Gastrocnemius medialis (tissue), 4 donors: ENCODE measurements around the gene OR56A5. TPM values are rescaled to one million over a fixed set of nuclear protein-coding genes. Genes with fewer than 3 reads are reported as not detected.

Experiments
- ATAC-seq, 2 donors: fragments of 150-250 bp; one replicate each; pipeline ENCODE4 v1.9.1; 2016
- DNase-seq, 2 donors: peaks; one replicate each; pipeline ENCODE4 v3.0.0-alpha.2; 2019
- H3K27ac ChIP-seq, 4 donors: fragments of 200-600 bp; sonication (generic); 1 replicate in 1 of 4; 2 replicates in 3 of 4; pipeline ENCODE4 v1.5.1; 2016 to 2018; ENCODE audit warnings: mild to moderate bottlenecking in 2 of 4, moderate library complexity in 1 of 4
- H3K27me3 ChIP-seq, 3 donors: fragments of 200-600 bp; sonication (generic) in 2 of 3; 1 replicate in 1 of 3; 2 replicates in 2 of 3; pipeline versions ENCODE4 v1.5.1 to v1.6.0; 2016 to 2019; ENCODE audit warnings: mild to moderate bottlenecking in 1 of 3, moderate library complexity in 1 of 3
- H3K36me3 ChIP-seq, 2 donors: fragments of 200-600 bp; sonication (generic) in 1 of 2; one replicate each; pipeline ENCODE4 v1.5.1; 2017 to 2018
- H3K4me1 ChIP-seq, 2 donors: fragments of 200-600 bp; sonication (generic) in 1 of 2; one replicate each; pipeline ENCODE4 v1.5.1; 2016 to 2017; ENCODE audit warnings: mild to moderate bottlenecking in 2 of 2
- H3K4me3 ChIP-seq, 4 donors: fragments of 200-600 bp; sonication (generic) in 3 of 4; 1 replicate in 1 of 4; 2 replicates in 3 of 4; pipeline ENCODE4 v1.5.1; 2016 to 2019; ENCODE audit warnings: mild to moderate bottlenecking in 2 of 4
- H3K9me3 ChIP-seq, 3 donors: fragments of 200-600 bp; sonication (generic) in 2 of 3; 1 replicate in 1 of 3; 2 replicates in 2 of 3; pipeline ENCODE4 v1.5.1; 2016 to 2019
- POLR2A ChIP-seq, 2 donors: fragments of 450-650 bp; IDR thresholded peaks; one replicate each; pipeline ENCODE4 v1.6.1; 2017; ENCODE audit warnings: antibody characterized with exemption in 2 of 2, mild to moderate bottlenecking in 2 of 2, moderate library complexity in 2 of 2
- in situ Hi-C, 4 donors: fragments of 200-750 bp; cut with MboI; loops; one replicate each; pipeline versions ENCODE4 v1.15.0 to v1.8.0; 2017; ENCODE audit warnings: low sequenced_read_pairs in 4 of 4
- intact Hi-C: fragments of 100-400 bp; cut with DNase I; formaldehyde crosslinking; loops from one replicate; pipeline ENCODE4 v1.15.1; 2023; ENCODE audit warnings: low total_unique reads
- total RNA-seq, 4 donors: library from RNA; depleted of rRNA; stranded (reverse); fragments of >200 nt; gene quantifications; one replicate each; pipeline versions ENCODE4 v1.1.0 to v1.2.3, GENCODE V29; 2016
- TF ChIP-seq, protein P1 (sequence below), 5 experiments: fragments of 450-650 bp in 3 of 5; fragments of 200-600 bp in 2 of 5; sonication (generic) in 2 of 5; IDR thresholded peaks in 4 of 5; conservative IDR thresholded peaks in 1 of 5; 1 replicate in 4 of 5; 2 replicates in 1 of 5; pipeline ENCODE4 v1.5.1; 2016 to 2019; ENCODE audit warnings: antibody characterized with exemption in 5 of 5, mild to moderate bottlenecking in 3 of 5, moderate library complexity in 3 of 5

The OR56A5 gene
- total RNA-seq, 4 donors from 2014 or later, result not detected

DNA sequence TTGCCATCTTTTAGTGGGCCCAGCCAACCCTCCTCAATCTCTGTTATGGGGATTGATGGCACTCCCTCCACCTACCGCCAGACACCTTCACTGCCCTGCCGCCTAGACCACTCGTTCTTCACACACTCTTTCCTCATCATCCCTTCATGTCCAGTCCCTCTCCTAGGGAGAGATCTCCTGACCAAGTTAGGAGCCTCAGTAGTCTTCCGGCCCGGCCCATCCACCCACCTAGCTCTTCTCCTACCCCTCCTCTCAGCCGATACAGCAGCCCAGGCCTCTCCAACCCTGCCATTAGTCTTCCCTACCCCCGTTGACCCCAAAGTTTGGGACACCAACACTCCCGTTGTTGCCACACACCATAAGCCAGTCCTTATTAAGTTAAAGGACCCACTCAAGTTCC is 37.2 kb downstream of the OR56A5 start:
- Histone ChIP-seq H3K27ac (no peak overlapping the region), H3K4me1 (no peaks in the 10 kb centered on the region), H3K9me3 (no peaks in the 10 kb centered on the region), H3K4me3 (no peak overlapping the region), H3K27me3 (no peaks in the 10 kb centered on the region), H3K36me3 (no peaks in the 10 kb centered on the region)
- DNase-seq, result no peak
- ATAC-seq, result no peak
- in situ Hi-C loops (no loop called here), intact Hi-C loops (no loop called here)
- TF ChIP-seq POLR2A (IDR thresholded peaks at IDR 0.05), result no peak
- TF ChIP-seq, protein P1, sequence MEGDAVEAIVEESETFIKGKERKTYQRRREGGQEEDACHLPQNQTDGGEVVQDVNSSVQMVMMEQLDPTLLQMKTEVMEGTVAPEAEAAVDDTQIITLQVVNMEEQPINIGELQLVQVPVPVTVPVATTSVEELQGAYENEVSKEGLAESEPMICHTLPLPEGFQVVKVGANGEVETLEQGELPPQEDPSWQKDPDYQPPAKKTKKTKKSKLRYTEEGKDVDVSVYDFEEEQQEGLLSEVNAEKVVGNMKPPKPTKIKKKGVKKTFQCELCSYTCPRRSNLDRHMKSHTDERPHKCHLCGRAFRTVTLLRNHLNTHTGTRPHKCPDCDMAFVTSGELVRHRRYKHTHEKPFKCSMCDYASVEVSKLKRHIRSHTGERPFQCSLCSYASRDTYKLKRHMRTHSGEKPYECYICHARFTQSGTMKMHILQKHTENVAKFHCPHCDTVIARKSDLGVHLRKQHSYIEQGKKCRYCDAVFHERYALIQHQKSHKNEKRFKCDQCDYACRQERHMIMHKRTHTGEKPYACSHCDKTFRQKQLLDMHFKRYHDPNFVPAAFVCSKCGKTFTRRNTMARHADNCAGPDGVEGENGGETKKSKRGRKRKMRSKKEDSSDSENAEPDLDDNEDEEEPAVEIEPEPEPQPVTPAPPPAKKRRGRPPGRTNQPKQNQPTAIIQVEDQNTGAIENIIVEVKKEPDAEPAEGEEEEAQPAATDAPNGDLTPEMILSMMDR (IDR thresholded peaks at IDR 0.05 in 4 of 5, conservative IDR thresholded peaks at IDR 0.05 in 1 of 5), result no peak

DNA sequence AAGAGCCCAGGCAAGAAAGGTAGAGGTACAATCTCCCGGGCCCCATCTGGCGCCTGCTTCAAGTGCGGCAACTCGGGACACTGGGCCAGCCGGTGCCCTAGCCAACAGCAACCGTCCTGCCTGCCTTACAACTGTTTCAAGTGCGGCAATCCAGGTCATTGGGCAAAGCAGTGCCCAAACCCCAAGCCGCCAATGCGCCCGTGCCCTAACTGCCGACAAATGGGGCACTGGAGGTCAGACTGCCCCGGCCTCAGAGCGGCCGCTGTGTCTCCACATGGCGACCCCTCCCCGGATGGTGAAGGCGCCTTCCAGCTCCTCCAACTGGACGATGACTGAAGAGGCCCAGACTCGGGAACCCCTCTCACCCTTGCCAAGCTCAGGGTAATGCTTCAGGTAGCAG is 37.7 kb downstream of the OR56A5 start:
- no peak for ATAC-seq
- intact Hi-C loops, result no loop called here
- H3K27ac ChIP-seq, result no peak overlapping the region
- no peak overlapping the region for H3K4me3 ChIP-seq
- no peaks in the 10 kb centered on the region for H3K27me3 ChIP-seq
- DNase-seq, result no peak
- no peaks in the 10 kb centered on the region for H3K4me1 ChIP-seq
- TF ChIP-seq POLR2A (IDR thresholded peaks at IDR 0.05), result no peak
- TF ChIP-seq, protein P1 (IDR thresholded peaks at IDR 0.05 in 4 of 5, conservative IDR thresholded peaks at IDR 0.05 in 1 of 5), result no peak
- H3K9me3 ChIP-seq, result no peaks in the 10 kb centered on the region
- H3K36me3 ChIP-seq, result no peaks in the 10 kb centered on the region
- in situ Hi-C loops, result no loop called here

GRCh38 chr11:5929571-5930368 is 38.5 kb downstream of the OR56A5 start:
- Histone ChIP-seq H3K4me1 (no peaks in the 10 kb centered on the region), H3K9me3 (no peaks in the 10 kb centered on the region), H3K4me3 (no peak overlapping the region), H3K36me3 (no peaks in the 10 kb centered on the region), H3K27me3 (no peaks in the 10 kb centered on the region), H3K27ac (no peak overlapping the region)
- intact Hi-C loops (no loop called here), in situ Hi-C loops (no loop called here)
- ATAC-seq (no peak), DNase-seq (no peak)
- no peak for TF ChIP-seq POLR2A (IDR thresholded peaks at IDR 0.05)
- TF ChIP-seq, protein P1 (IDR thresholded peaks at IDR 0.05 in 4 of 5, conservative IDR thresholded peaks at IDR 0.05 in 1 of 5), result no peak

DNA sequence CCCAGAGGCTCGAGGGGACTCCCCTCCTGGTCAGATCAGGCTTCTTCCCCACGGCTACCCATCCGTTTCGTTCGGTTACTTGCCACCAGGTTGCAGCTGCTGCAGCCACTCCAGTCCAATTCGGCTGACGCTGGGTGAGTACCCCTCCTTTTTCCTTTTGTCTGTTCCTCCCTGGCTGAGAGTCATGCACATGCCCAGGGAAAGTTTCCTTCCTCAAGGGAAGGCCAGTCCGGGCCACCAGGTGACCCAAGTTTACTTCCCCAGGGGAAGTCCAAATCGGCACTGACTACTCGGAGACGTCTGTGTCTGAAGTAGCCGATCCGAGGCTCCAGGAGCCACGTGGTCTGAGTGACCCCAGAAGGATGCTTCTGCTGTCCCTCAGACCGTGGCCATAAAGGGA is 39.5 kb downstream of the OR56A5 start:
- TF ChIP-seq, protein P1 (IDR thresholded peaks at IDR 0.05 in 4 of 5, conservative IDR thresholded peaks at IDR 0.05 in 1 of 5), result no peak
- TF ChIP-seq POLR2A (IDR thresholded peaks at IDR 0.05), result no peak
- Histone ChIP-seq H3K4me3 (no peak overlapping the region), H3K27ac (no peak overlapping the region), H3K27me3 (no peaks in the 10 kb centered on the region), H3K4me1 (no peaks in the 10 kb centered on the region), H3K36me3 (no peaks in the 10 kb centered on the region), H3K9me3 (no peaks in the 10 kb centered on the region)
- DNase-seq (no peak), ATAC-seq (no peak)
- in situ Hi-C loops, result no loop called here
- intact Hi-C loops, result no loop called here

GRCh38 chr11:5928271-5928670 is 40.0 kb downstream of the OR56A5 start:
- Histone ChIP-seq H3K4me1 (no peaks in the 10 kb centered on the region), H3K27ac (no peak overlapping the region), H3K9me3 (no peaks in the 10 kb centered on the region), H3K36me3 (no peaks in the 10 kb centered on the region), H3K4me3 (no peak overlapping the region), H3K27me3 (no peaks in the 10 kb centered on the region)
- in situ Hi-C loops (no loop called here), intact Hi-C loops (no loop called here)
- DNase-seq (no peak), ATAC-seq (no peak)
- TF ChIP-seq POLR2A (IDR thresholded peaks at IDR 0.05), result no peak
- TF ChIP-seq, protein P1 (IDR thresholded peaks at IDR 0.05 in 4 of 5, conservative IDR thresholded peaks at IDR 0.05 in 1 of 5), result no peak
